DMS79 (cell line): Measurements from ENCODE around the gene NAT8L.

Experiments
- DNase-seq: peaks from one replicate; lab custom pipeline; 2025; lab: John Stamatoyannopoulos, UW

The NAT8L gene

GRCh38 chr4:2094545-2094944 is 35.4 kb downstream of the NAT8L start:
- DNase-seq: no peak

DNA sequence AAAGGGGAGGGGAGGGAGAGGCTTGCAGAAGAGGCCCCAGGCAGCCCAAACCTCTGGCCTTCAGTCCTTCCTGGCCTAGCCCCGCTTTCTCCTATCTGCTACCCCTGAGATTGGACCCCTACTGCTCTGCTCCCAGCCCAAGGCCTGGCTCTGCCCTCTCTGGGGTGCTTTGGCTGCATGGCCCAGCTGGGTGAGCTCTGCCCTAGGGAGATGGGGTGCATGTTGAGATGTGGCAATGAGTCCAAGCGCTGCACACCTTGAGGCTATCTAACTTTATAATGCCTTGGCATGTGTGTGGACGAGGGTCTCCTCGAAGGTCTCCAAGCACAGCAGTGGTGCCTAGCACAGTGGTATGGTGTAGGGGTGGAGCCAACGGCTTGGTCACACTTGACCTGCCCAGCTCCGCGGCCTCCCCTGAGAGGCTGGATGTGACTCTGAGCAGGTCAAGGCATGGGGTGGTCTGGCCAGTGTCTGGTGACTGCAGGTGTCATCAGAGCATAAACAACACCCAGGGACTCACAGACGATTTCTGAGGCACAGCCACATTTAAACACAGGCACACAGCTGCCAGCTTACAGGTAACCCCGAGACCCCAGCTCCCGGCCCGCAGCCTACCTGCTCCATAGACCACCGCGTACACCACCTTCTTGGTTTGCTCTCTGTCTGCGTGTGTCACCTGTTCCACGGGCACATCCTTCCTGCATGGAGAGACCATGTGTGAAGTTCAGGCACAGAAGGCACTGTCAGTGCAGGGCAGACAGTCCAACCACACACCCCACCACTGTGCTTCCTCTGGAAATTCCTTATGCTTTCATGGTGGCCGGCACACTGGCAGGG is 36.3 kb downstream of the NAT8L start:
- DNase-seq: no peak

GRCh38 chr4:2096073-2096609 is 37.0 kb downstream of the NAT8L start:
- DNase-seq: no peak

DNA sequence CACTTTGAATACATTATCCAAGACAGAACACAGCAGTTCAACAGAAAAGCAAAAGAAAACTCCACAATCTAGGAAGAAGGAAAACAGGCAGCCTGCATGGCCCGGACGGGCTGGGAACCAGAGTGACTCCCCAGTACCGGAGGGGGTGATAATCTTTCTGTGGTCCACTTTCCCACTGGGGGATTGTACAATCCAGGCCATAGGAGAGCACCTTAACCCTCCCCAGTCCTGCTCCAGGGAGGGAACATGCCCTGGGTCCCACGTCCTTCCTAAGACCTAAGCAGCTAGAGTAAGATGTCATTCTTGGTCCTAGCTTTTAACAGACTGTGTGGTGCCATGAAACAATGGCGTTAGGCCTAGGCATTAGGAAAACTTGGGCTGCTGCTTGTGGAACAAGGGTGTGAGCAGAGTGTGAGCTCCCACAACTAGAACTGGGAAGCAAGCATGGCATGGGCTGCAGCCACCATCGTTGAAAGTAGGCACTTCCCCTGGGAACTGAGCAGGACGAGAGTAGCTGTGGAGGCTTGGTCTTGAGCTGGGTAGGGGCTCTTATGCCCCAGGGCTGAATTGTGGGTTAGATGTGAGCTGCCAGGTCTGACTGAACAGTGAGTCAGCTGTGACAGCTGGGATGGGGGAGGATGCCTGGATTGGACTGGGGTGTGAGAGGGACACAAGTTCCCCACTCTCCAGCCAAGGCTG is 42.4 kb downstream of the NAT8L start:
- no peak for DNase-seq

DNA sequence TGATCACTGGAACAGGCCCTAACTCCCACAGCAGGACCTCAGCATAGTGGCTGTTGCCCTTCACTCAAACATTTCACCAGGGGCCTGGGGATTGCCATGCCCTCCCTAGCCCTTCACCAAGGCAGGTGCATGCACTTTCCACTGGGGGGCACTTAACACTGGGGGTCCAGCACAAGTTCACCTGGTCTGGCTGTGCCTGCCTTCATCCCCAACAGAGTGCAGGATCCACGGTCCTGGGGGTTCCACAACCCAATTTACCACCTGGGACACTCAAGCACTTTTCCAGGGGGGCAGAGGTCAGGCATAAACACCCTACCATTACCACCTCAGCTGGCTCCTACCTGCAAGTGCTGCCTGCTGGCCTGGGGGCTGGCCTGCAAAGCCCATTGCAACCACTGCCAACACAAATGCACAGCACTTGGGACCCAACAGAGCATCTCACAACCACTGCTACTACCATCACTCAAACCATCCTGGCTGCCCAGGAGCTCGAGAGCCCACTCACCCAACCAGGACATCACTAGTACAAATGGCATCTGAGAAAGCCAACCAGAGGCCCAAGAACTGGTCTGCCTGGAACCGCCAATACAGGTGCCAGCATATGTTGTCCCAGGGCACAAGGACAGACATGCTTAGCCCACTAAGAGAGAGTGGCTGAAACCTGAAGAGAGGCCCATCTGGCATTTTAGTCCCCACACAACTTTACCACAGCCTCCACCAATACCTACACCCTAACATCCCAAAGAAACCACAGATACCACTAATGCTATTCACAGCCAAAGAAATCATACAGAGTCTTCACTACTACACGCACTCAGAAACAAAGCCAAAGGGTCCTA is 43.1 kb downstream of the NAT8L start:
- no peak for DNase-seq

- DNase-seq: no peak
Measured at GRCh38 chr4:2103127-2103842, 44.2 kb downstream of the NAT8L start.

- no peak for DNase-seq
Measured at GRCh38 chr4:2103843-2104547, 44.9 kb downstream of the NAT8L start.

- no peak for DNase-seq
Measured at GRCh38 chr4:2104556-2105345, 45.6 kb downstream of the NAT8L start.

GRCh38 chr4:2105559-2105958 is 46.4 kb downstream of the NAT8L start:
- DNase-seq: no peak

GRCh38 chr4:2116687-2117400 is 57.7 kb downstream of the NAT8L start:
- DNase-seq: no peak
